HepG2 (cell line): ENCODE data around the gene TXN. TPM values are rescaled to one million over a fixed set of nuclear protein-coding genes. Genes with fewer than 3 reads are reported as not detected.

ENCODE experiments used
- ATAC-seq: fragments of 200-7000 bp; cut with Tn5 transposase; 3 replicates; pipeline ENCODE4 v1.9.1; 2020; ENCODE audit warnings: mild to moderate bottlenecking, moderate library complexity
- BruUV-seq: library from RNA; stranded (reverse); fragments of 400-500 nt; replicated peaks from 2 replicates; lab custom pipeline; 2021; lab: Mats Ljungman, UMichigan
- CTCF ChIA-PET: fragments of 300-600 bp; formaldehyde crosslinking; extraction: SDS; loops from one replicate; lab custom pipeline; 2021; ENCODE audit warnings: low total read pairs, inconsistent platforms, low intra/inter-chr PET ratio; lab: Yijun Ruan, JAX
- POLR2A ChIA-PET: fragments of 350-600 bp; sonication (Branson Sonifier 250); formaldehyde crosslinking; loops from one replicate; lab custom pipeline; 2020; ENCODE audit warnings: antibody characterized with exemption, inconsistent platforms; lab: Yijun Ruan, JAX
- DNase-seq: peaks from one replicate; pipeline ENCODE4 v3.0.0-alpha.2; 2015; ENCODE audit warnings: low spot score
- FAIRE-seq: peaks from 3 replicates; lab custom pipeline; 2011; peaks lifted over from hg19 to GRCh38; lab: Jason Lieb, UNC
- H2AFZ ChIP-seq: one replicate; pipeline ENCODE4 v1.6.1; 2011; ENCODE audit warnings: low read length, inconsistent platforms
- H3K27ac ChIP-seq: fragments of 300-600 bp; 3 replicates; pipeline ENCODE4 v1.8.0; 2011; ENCODE audit warnings: mixed run types, mild to moderate bottlenecking, mixed read lengths, low read length, inconsistent platforms; ENCODE audit not compliant: insufficient read depth; ENCODE audit errors: extremely low read length
- H3K27me3 ChIP-seq, 2 experiments: fragments of 200-600 bp in 1 of 2; 2 replicates in 1 of 2; 3 replicates in 1 of 2; pipeline versions ENCODE4 v1.6.0 to v1.8.0; 2011; ENCODE audit warnings: low read length in 2 of 2, mild to moderate bottlenecking in 2 of 2, moderate library complexity in 2 of 2, inconsistent platforms in 1 of 2; ENCODE audit not compliant: insufficient read depth in 2 of 2, control insufficient read depth in 1 of 2
- H3K36me3 ChIP-seq, 2 experiments: fragments of 200-600 bp in 1 of 2; replicated peaks in 1 of 2; 2 replicates in 1 of 2; 3 replicates in 1 of 2; pipeline versions ENCODE4 v1.5.1 to v1.8.0; 2011; ENCODE audit warnings: low read length in 2 of 2, inconsistent platforms in 1 of 2; ENCODE audit not compliant: insufficient read depth in 2 of 2, control insufficient read depth in 1 of 2
- H3K4me1 ChIP-seq: 2 replicates; pipeline ENCODE4 v1.5.1; 2012; ENCODE audit warnings: low read length, inconsistent platforms; ENCODE audit not compliant: insufficient read depth
- H3K4me2 ChIP-seq: 2 replicates; pipeline ENCODE4 v1.6.0; 2011; ENCODE audit warnings: low read depth, low read length, inconsistent platforms
- H3K4me3 ChIP-seq, 3 experiments: fragments of 200-600 bp in 1 of 3; sonication (generic), shearing (Covaris generic) in 1 of 3; replicated peaks in 1 of 3; 2 replicates each; pipeline ENCODE4 v1.5.1; 2011 to 2016; ENCODE audit warnings: low read length in 3 of 3, inconsistent platforms in 2 of 3, low read depth in 2 of 3, mild to moderate bottlenecking in 2 of 3, control low read depth in 1 of 3, mixed read lengths in 1 of 3; ENCODE audit not compliant: insufficient read depth in 1 of 3
- H3K79me2 ChIP-seq: one replicate; pipeline ENCODE4 v1.6.1; 2011; ENCODE audit warnings: low read length, inconsistent platforms; ENCODE audit not compliant: insufficient read depth
- H3K9ac ChIP-seq: 2 replicates; pipeline ENCODE4 v1.6.0; 2011; ENCODE audit warnings: mild to moderate bottlenecking, low read depth, low read length, inconsistent platforms; ENCODE audit not compliant: insufficient read depth
- H3K9me3 ChIP-seq: 2 replicates; pipeline ENCODE4 v1.5.1; 2012; ENCODE audit warnings: mild to moderate bottlenecking, low read length
- H4K20me1 ChIP-seq: 2 replicates; pipeline ENCODE4 v1.6.0; 2011; ENCODE audit warnings: inconsistent platforms, mild to moderate bottlenecking, low read length, moderate library complexity; ENCODE audit not compliant: insufficient read depth
- AKAP8 ChIP-seq: sonication (generic); formaldehyde crosslinking; IDR thresholded peaks from 2 replicates; pipeline ENCODE4 v1.5.1; 2020; ENCODE audit warnings: mild to moderate bottlenecking, missing genetic modification reagents
- CHCHD3 ChIP-seq: sonication (generic); formaldehyde crosslinking; IDR thresholded peaks from 2 replicates; pipeline ENCODE4 v1.8.0; 2022; ENCODE audit warnings: mild to moderate bottlenecking, missing genetic modification reagents, moderate library complexity
- MIXL1 ChIP-seq: IDR thresholded peaks from 2 replicates; pipeline ENCODE4 v1.6.1; 2016
- PCBP2 ChIP-seq: fragments of 200-400 bp; formaldehyde crosslinking; optimal IDR thresholded peaks from 2 replicates; pipeline ENCODE3; 2018; ENCODE audit warnings: low read length, low read depth; ENCODE audit not compliant: poor library complexity, severe bottlenecking
- SP2 ChIP-seq: sonication (generic); formaldehyde crosslinking; IDR thresholded peaks from 2 replicates; pipeline ENCODE4 v1.5.1; 2020; ENCODE audit warnings: mild to moderate bottlenecking, missing genetic modification reagents
- TARDBP ChIP-seq: sonication (generic); formaldehyde crosslinking; IDR thresholded peaks from 2 replicates; pipeline ENCODE4 v1.8.0; 2022; ENCODE audit warnings: mild to moderate bottlenecking, missing genetic modification reagents
- TGIF2 ChIP-seq: IDR thresholded peaks from 2 replicates; pipeline ENCODE4 v1.6.1; 2016; ENCODE audit warnings: control low read depth, missing compliant biosample characterization
- WIZ ChIP-seq: sonication (generic); formaldehyde crosslinking; IDR thresholded peaks from 2 replicates; pipeline ENCODE4 v1.5.1; 2020; ENCODE audit warnings: mild to moderate bottlenecking, missing genetic modification reagents
- ZNF335 ChIP-seq: sonication (generic); formaldehyde crosslinking; IDR thresholded peaks from 2 replicates; pipeline ENCODE4 v1.4.0; 2020; ENCODE audit warnings: missing genetic modification reagents
- ZNF550 ChIP-seq: sonication (generic); formaldehyde crosslinking; IDR thresholded peaks from 2 replicates; pipeline ENCODE4 v1.4.0; 2020; ENCODE audit warnings: mild to moderate bottlenecking, missing genetic modification reagents, borderline replicate concordance
- WGBS: methylation state at CpG from one replicate; pipeline ENCODE4 v1.1.6; 2017; ENCODE audit warnings: low lambda C conversion rate; 5-methylcytosine and 5-hydroxymethylcytosine counted together
- in situ Hi-C: cut with HindIII; loops from 2 replicates; pipeline ENCODE4 v1.10.0; 2017; ENCODE audit warnings: low pct_unique_long_range_greater_than_20kb; ENCODE audit not compliant: extremely low pct_ligation_motif_present
- intact Hi-C: fragments of 100-400 bp; cut with micrococcal nuclease; formaldehyde crosslinking; loops from one replicate; pipeline ENCODE4 v1.10.0; 2022; ENCODE audit not compliant: unreplicated experiment
- polyA plus RNA-seq, 8 experiments: library from polyadenylated mRNA; depleted of rRNA in 3 of 8; stranded (reverse) in 7 of 8; unstranded in 1 of 8; fragments of >200 nt; fragmentation: Illumina TruSeq in 4 of 8; extraction: Trizol in 4 of 8; gene quantifications; 2 replicates each; pipeline versions ENCODE4 v1.2.1 to v1.2.3, GENCODE V29; 2011 to 2016; ENCODE audit warnings: low read depth in 4 of 8, missing spikeins in 1 of 8, mixed read lengths in 1 of 8; ENCODE audit not compliant: insufficient read depth in 1 of 8
- total RNA-seq, 5 experiments: library from RNA; depleted of rRNA; stranded (reverse); fragments of >200 nt; fragmentation: Illumina TruSeq; extraction: Trizol; gene quantifications; 2 replicates each; pipeline ENCODE4 v1.2.3, GENCODE V29; 2016; ENCODE audit warnings: low read depth in 1 of 5
- TF ChIP-seq, protein P1 (sequence below): sonication (generic); formaldehyde crosslinking; IDR thresholded peaks from 2 replicates; pipeline ENCODE4 v1.8.1; 2022; ENCODE audit warnings: mild to moderate bottlenecking, missing genetic modification reagents

TXN gene
- total and polyA plus RNA-seq, 2 of the 13 experiments (the other 11 are each of a cell fraction or from before 2014, with no cell fraction given), result 364 to 470 TPM

DNA sequence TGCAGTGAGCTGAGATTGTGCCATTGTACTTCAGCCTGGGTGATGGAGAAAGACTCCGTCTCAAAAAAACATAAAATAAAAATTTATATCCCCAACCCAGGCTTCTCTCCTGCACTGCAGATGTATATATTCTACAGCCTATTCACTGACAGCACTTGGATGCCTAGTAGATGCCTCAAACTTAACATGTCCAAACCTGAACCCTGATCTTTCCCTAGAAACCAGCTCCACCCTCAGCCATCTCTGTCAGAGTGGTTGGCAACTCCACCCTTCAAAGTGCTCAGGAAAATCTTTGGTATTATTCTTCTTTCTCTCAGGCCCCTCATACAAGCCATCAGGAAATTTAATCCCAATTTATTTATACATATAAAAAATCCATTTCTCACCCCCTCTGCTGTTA is 36.9 kb upstream of the TXN start (continued):
- TF ChIP-seq ZNF550 (CRISPR knock-in tag) (no peak), ZNF335 (CRISPR knock-in tag) (no peak), SP2 (CRISPR knock-in tag) (no peak), MIXL1 (CRISPR knock-in tag) (no peak), PCBP2 (no peak), TGIF2 (CRISPR knock-in tag) (no peak), WIZ (CRISPR knock-in tag) (no peak), TARDBP (CRISPR knock-in tag) (no peak), AKAP8 (CRISPR knock-in tag) (no peak), CHCHD3 (CRISPR knock-in tag) (no peak)

DNA sequence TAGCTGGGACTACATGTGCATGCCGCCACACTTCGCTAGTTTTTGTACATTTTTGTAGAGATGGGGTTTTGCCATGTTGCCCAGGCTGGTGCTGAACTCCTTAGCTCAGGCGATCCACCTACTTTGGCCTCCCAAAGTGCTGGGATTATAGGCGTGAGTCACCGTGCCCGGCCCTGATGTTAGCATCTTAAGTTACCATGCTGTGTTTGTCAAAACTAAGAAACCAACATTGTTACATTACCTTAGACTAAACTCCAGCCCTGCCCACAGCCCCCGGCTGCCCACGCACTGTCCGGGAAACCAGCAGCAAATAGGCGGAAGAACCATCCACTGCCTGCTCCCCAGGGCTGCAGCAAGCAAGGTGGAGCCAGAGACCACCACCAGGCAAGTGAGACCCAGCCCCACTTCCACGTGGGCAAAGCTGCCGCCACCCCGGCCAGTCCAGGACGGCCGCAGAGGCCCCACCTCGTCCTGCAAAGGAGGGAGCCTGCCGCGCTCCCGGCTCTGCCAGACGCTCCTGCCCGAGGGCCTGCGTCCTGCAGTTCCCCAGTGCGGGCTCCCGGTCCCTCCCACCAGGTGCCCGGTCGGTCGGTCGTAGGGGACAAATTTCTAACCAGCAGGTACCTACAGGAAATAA is 35.7 kb upstream of the TXN start:
- 85% methylated on average over 12 of the region's 28 CpGs for WGBS
- H3K79me2 ChIP-seq, result no peaks in the 10 kb centered on the region
- CTCF ChIA-PET, result no interaction called here
- H3K4me1 ChIP-seq, result no peaks in the 10 kb centered on the region; the same call in 1 of the 2 replicates
- no TSS peak for BruUV-seq
- intact Hi-C loops, result no loop called here
- ATAC-seq, result no peak
- H3K4me3 ChIP-seq, result no peak overlapping the region
- TF ChIP-seq, protein P1, sequence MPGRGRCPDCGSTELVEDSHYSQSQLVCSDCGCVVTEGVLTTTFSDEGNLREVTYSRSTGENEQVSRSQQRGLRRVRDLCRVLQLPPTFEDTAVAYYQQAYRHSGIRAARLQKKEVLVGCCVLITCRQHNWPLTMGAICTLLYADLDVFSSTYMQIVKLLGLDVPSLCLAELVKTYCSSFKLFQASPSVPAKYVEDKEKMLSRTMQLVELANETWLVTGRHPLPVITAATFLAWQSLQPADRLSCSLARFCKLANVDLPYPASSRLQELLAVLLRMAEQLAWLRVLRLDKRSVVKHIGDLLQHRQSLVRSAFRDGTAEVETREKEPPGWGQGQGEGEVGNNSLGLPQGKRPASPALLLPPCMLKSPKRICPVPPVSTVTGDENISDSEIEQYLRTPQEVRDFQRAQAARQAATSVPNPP (CRISPR knock-in tag), result no peak
- TF ChIP-seq, all 625 proteins: peak for 0
- H3K27ac ChIP-seq, result no peak overlapping the region
- no peak overlapping the region for H3K4me2 ChIP-seq
- in situ Hi-C loops, result no loop called here
- POLR2A ChIA-PET, result no interaction called here
- DNase-seq, result no peak
- no peak for FAIRE-seq
- no peaks in the 10 kb centered on the region for H4K20me1 ChIP-seq
- no peaks in the 10 kb centered on the region for H3K36me3 ChIP-seq
- H2AFZ ChIP-seq, result no peak overlapping the region
- no peaks in the 10 kb centered on the region for H3K9me3 ChIP-seq
- H3K9ac ChIP-seq, result no peak overlapping the region
- no peaks in the 10 kb centered on the region for H3K27me3 ChIP-seq
